ENCODE measurements around the gene BMP6. TPM values are rescaled to one million over a fixed set of nuclear protein-coding genes. Genes with fewer than 3 reads are reported as not detected.

The BMP6 gene
- total and polyA plus RNA-seq, 2 of the 4 experiments (the other 2 are of a cell fraction): 0.18 to 0.19 TPM

GRCh38 chr6:7719364-7719850 lies 6.5 kb upstream of the BMP6 start:
- Histone ChIP-seq H2BK5ac (ENCODE audit: low read depth, low read length, poor library complexity, severe bottlenecking) (no peak overlapping the region), H3K79me1 (ENCODE audit: low read depth in 1 of 2, low read length in 2 of 2) (no peaks in the 10 kb centered on the region), H3K23ac (ENCODE audit: low read depth, low read length) (no peak overlapping the region), H3K18ac (ENCODE audit: low read depth, low read length) (no peak overlapping the region), H3K9ac (ENCODE audit: low read depth, low read length) (no peak overlapping the region), H2AK5ac (ENCODE audit: low read depth, low read length) (no peak overlapping the region), H2BK120ac (ENCODE audit: low read depth, low read length) (no peak overlapping the region), H4K8ac (ENCODE audit: low read depth in 2 of 2, low read length in 2 of 2) (no peak overlapping the region), H3K56ac (ENCODE audit: extremely low read depth, insufficient read depth, low read length) (no peak overlapping the region), H3K4ac (ENCODE audit: low read depth, low read length) (no peak overlapping the region), H4K20me1 (ENCODE audit: insufficient read depth, low read length) (no peaks in the 10 kb centered on the region), H2AK9ac (replicated peaks; ENCODE audit: low read depth, low read length, poor library complexity) (no peak overlapping the region), H3K4me2 (ENCODE audit: low read depth, low read length) (no peak overlapping the region), H3K36me3 (ENCODE audit: control insufficient read depth, insufficient read depth, low read length) (no peaks in the 10 kb centered on the region), H3K9me1 (ENCODE audit: insufficient read depth, low read length) (no peaks in the 10 kb centered on the region), H4K91ac (ENCODE audit: insufficient read depth, low read depth, low read length) (no peak overlapping the region), H3K27ac (ENCODE audit: insufficient read depth, low read length) (no peak overlapping the region), H2BK15ac (ENCODE audit: low read depth, low read length) (no peak overlapping the region), H3K4me1 (ENCODE audit: control insufficient read depth, insufficient read depth, low read length) (no peaks in the 10 kb centered on the region), H3K4me3 (ENCODE audit: insufficient read depth, low read depth, low read length) (no peak overlapping the region), H2AFZ (replicated peaks; ENCODE audit: low read length, poor library complexity) (no peak overlapping the region), H4K5ac (ENCODE audit: low read depth, low read length) (no peak overlapping the region), H3K27me3 (ENCODE audit: control insufficient read depth, insufficient read depth, low read length) (peaks cover 15% of the 10 kb centered on the region), H2BK20ac (ENCODE audit: low read depth, low read length) (no peak overlapping the region), H3K14ac (replicated peaks; ENCODE audit: low read depth, low read length) (no peak overlapping the region), H3K9me3 (ENCODE audit: control insufficient read depth, insufficient read depth, low read length) (peaks cover 2% of the 10 kb centered on the region; the same call in 1 of the 2 replicates)
- ATAC-seq (ENCODE audit: low read depth) (no peak), DNase-seq (no peak)
- peak; percentile 66 for TF ChIP-seq MAFK (IDR thresholded peaks at IDR 0.05; ENCODE audit: low read depth, low read length)
- no peak for TF ChIP-seq BHLHE40 (IDR thresholded peaks at IDR 0.05; ENCODE audit: low read depth, low read length)
- no peak for TF ChIP-seq CHD1 (IDR thresholded peaks at IDR 0.05; ENCODE audit: low read depth, low read length)
- no peak for TF ChIP-seq MXI1 (IDR thresholded peaks at IDR 0.05; ENCODE audit: borderline replicate concordance, low read depth, low read length)
- in situ Hi-C loops (cut with MboI; ENCODE audit: low sequenced_read_pairs) (no loop called here), dilution Hi-C loops (cut with HindIII; ENCODE audit: low sequenced_read_pairs, unreplicated experiment) (no loop called here), intact Hi-C loops (cut with micrococcal nuclease) (no loop called here)
- ChIA-PET POLR2A (ENCODE audit: unreplicated experiment) (no interaction called here), CTCF (no interaction called here)
- no TSS peak for BruUV-seq (replicated peaks)
- WGBS, 2 experiments (ENCODE audit: extremely low coverage in 2 of 2, insufficient read length in 1 of 2): 76% methylated on average over 4 of the region's 6 CpGs; no CpG with 5 or more reads in 1 of the 2 experiments
